ENCODE measurements around the gene LMO3. TPM values are rescaled to one million over a fixed set of nuclear protein-coding genes. Genes with fewer than 3 reads are reported as not detected.

LMO3 gene
- total and polyA plus RNA-seq, 2 donors (not counting 3 experiments of a cell fraction or from before 2014, with no cell fraction given): not detected

- ChIA-PET CTCF (no interaction called here), POLR2A (no interaction called here)
- Histone ChIP-seq H3K27ac (ENCODE audit: insufficient read depth, low read depth, low read length) (no peak overlapping the region), H3K4me1 (ENCODE audit: control insufficient read depth, extremely low read depth, insufficient read depth, low read length) (no peaks in the 10 kb centered on the region), H3K4me3 (replicated peaks in 1 of 3; ENCODE audit: insufficient read depth in 1 of 3, low read depth in 1 of 3, low read length in 3 of 3) (no peak overlapping the region), H3K9me3 (replicated peaks; ENCODE audit: control insufficient read depth, insufficient read depth, low read length) (no peaks in the 10 kb centered on the region), H3K36me3 (ENCODE audit: control insufficient read depth in 2 of 2, extremely low read depth in 1 of 2, insufficient read depth in 2 of 2, low read length in 2 of 2) (no peaks in the 10 kb centered on the region), H4K20me1 (replicated peaks; ENCODE audit: control insufficient read depth, extremely low read depth, insufficient read depth, low read length) (no peaks in the 10 kb centered on the region), H3K4me2 (ENCODE audit: insufficient read depth, low read length) (no peak overlapping the region), H3K27me3 (ENCODE audit: control insufficient read depth in 2 of 2, insufficient read depth in 2 of 2, low read length in 2 of 2) (no peaks in the 10 kb centered on the region), H2AFZ (ENCODE audit: low read depth, low read length) (no peak overlapping the region), H3K79me2 (ENCODE audit: control insufficient read depth, insufficient read depth, low read length) (no peaks in the 10 kb centered on the region), H3K9me1 (replicated peaks; ENCODE audit: control insufficient read depth, extremely low read depth, insufficient read depth, low read length) (no peaks in the 10 kb centered on the region), H3K9ac (replicated peaks; ENCODE audit: extremely low read depth, insufficient read depth, low read length) (no peak overlapping the region)
- no peak for DNase-seq (ENCODE audit: low read depth, low spot score)
- BruUV-seq (replicated peaks): no TSS peak
- intact Hi-C loops (cut with micrococcal nuclease) (no loop called here), dilution Hi-C loops (cut with MboI; ENCODE audit: extremely low pct_ligation_motif_present, low sequenced_read_pairs) (no loop called here)
- TF ChIP-seq EZH2 (IDR thresholded peaks at IDR 0.05; ENCODE audit: borderline replicate concordance, low read depth, low read length, severe bottlenecking): no peak
- TF ChIP-seq GATA2 (IDR thresholded peaks at IDR 0.05; ENCODE audit: insufficient read depth, insufficient read length, low read depth, low read length): no peak
- TF ChIP-seq JUN (IDR thresholded peaks at IDR 0.05; ENCODE audit: borderline replicate concordance, insufficient read depth, insufficient read length, low read depth): no peak
- no peak for TF ChIP-seq POLR2AphosphoS5 (IDR thresholded peaks at IDR 0.05; ENCODE audit: insufficient read depth, low read depth, low read length)
- TF ChIP-seq MYC (IDR thresholded peaks at IDR 0.05; ENCODE audit: low read depth, low read length): no peak
- no peak for TF ChIP-seq MAX (IDR thresholded peaks at IDR 0.05; ENCODE audit: insufficient read depth, insufficient read length)
- no peak for TF ChIP-seq FOS (IDR thresholded peaks at IDR 0.05; ENCODE audit: borderline replicate concordance, insufficient read depth, low read length)
- TF ChIP-seq CTCF (IDR thresholded peaks at IDR 0.05; ENCODE audit: extremely low read depth in 1 of 2, insufficient read depth in 1 of 2, low read depth in 1 of 2, low read length in 2 of 2): no peak
- TF ChIP-seq POLR2A (IDR thresholded peaks at IDR 0.05; ENCODE audit: low read depth, low read length): no peak
- FAIRE-seq: no peak
These were observed 79.3 kb downstream of the LMO3 start for GRCh38 chr12:16526693-16527092.

Measured in endothelial cell of umbilical vein (primary cell).